CMK (cell line): ENCODE data around the gene RBFA.

ENCODE experiments used
- DNase-seq: peaks from one replicate; pipeline ENCODE4 v3.0.0-alpha.2; 2010; ENCODE audit warnings: low read depth

RBFA gene

GRCh38 chr18:80074697-80075096 is 40.5 kb downstream of the RBFA start:
- no peak for DNase-seq

- DNase-seq: no peak
Measured at GRCh38 chr18:80075940-80076339, 41.7 kb downstream of the RBFA start.

- DNase-seq: no peak
Measured at GRCh38 chr18:80076379-80076778, 42.1 kb downstream of the RBFA start.

DNA sequence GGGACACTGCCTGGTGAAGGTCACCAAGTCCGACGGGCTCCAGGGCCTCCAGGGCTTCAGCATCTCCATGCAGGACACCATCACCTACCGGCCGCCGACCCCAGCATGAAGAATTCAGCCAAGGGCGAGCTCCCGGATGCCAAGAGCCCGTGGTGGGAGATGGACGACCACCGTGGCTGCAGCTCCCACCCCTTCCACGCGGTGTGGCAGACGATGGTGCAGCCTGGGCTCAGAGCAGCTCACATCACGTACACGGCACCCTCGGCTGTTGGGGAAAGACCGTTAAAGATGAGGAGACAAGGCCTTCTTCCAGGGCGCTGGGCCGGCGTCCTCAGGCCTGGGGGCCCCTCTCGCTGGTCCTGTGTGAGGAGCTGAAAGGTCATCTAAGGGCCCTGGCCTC is 43.6 kb downstream of the RBFA start:
- DNase-seq: no peak
